ENCODE results near the gene NUDT17. TPM values are rescaled to one million over a fixed set of nuclear protein-coding genes. Genes with fewer than 3 reads are reported as not detected.

NUDT17 gene
- polyA plus RNA-seq, 1 donor from 2014 or later: 5.4 TPM

DNA sequence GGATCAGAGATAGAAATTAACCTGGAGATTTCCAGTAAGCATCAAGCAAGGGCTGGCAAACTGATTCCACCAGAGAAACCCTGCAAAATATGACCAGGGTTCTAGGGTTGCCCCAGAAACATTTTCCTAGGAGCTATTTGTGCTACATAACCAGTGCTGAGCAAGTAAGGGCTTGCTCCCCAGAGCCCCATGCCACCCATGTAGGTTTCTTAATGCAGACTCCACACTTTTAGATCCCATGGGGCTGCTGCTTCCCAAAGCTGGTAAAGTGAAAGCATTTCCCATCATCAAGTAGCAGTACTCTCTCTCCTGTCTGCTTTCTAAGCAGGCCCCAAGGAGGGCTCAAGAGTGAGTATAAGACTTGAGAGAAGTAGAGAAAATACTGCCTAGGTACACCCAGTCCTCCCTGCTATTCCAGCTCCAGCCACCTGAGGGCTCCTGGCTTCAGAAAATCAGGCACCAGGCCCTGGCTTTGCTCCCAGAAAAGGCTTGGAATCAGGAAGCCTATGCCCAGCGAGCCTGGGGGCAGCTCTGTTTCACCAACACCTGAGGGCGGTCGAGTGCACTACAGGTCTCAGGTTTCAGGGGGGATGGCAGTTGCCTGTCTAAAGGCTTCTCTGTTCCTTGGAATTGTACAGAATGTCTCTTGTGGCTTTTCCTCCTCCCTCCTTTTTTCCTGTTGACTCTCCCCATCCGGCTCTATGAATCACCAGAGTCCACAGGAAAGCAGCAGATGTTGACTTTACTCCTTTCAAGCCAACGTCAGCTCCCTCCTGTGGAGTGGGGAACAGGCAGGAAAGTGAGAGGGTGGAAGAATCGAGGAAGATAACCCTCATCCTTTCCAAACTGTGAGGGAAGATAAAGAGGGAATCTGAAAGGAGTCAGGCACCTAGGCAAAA is 46.4 kb downstream of the NUDT17 start:
- no peak overlapping the region for H2AFZ ChIP-seq (ENCODE audit: low read depth, low read length)
- TF ChIP-seq EP300 (conservative IDR thresholded peaks at IDR 0.05; ENCODE audit: poor library complexity, severe bottlenecking) (no peak), EZH2 (IDR thresholded peaks at IDR 0.05; ENCODE audit: borderline replicate concordance, insufficient read depth, low read length, poor library complexity, severe bottlenecking) (no peak), MXI1 (conservative IDR thresholded peaks at IDR 0.05; ENCODE audit: poor library complexity, severe bottlenecking) (no peak), REST (IDR thresholded peaks at IDR 0.05; ENCODE audit: borderline replicate concordance) (no peak), CTCF (IDR thresholded peaks at IDR 0.05; ENCODE audit: poor library complexity, severe bottlenecking) (peak; percentile 97), RAD21 (conservative IDR thresholded peaks at IDR 0.05) (peak; percentile 91), SMC3 (conservative IDR thresholded peaks at IDR 0.05; ENCODE audit: poor library complexity) (peak; percentile 95), TAF1 (IDR thresholded peaks at IDR 0.05; ENCODE audit: low read depth) (no peak), POLR2AphosphoS5 (IDR thresholded peaks at IDR 0.05) (no peak)
- no peaks in the 10 kb centered on the region for H3K9me2 ChIP-seq (ENCODE audit: insufficient read depth, low read length)
- no peak overlapping the region for H3K9ac ChIP-seq (ENCODE audit: low read length)
- no peaks in the 10 kb centered on the region for H3K36me3 ChIP-seq (ENCODE audit: insufficient read depth, low read length)
- H3K27ac ChIP-seq (ENCODE audit: low read length): no peak overlapping the region
- H3K9me3 ChIP-seq (ENCODE audit: low read length): no peaks in the 10 kb centered on the region
- no peaks in the 10 kb centered on the region for H4K20me1 ChIP-seq (ENCODE audit: insufficient read depth)
- no peak overlapping the region for H3K4me2 ChIP-seq (ENCODE audit: low read length)
- no peaks in the 10 kb centered on the region for H3K79me2 ChIP-seq (replicated peaks; ENCODE audit: insufficient read depth, low read length)
- H3K27me3 ChIP-seq (ENCODE audit: insufficient read depth, low read depth, low read length): no peaks in the 10 kb centered on the region
- H3F3A ChIP-seq (ENCODE audit: insufficient read depth, low read length, poor library complexity, severe bottlenecking): no peaks in the 10 kb centered on the region
- H3K4me3 ChIP-seq (ENCODE audit: low read length): no peak overlapping the region

DNA sequence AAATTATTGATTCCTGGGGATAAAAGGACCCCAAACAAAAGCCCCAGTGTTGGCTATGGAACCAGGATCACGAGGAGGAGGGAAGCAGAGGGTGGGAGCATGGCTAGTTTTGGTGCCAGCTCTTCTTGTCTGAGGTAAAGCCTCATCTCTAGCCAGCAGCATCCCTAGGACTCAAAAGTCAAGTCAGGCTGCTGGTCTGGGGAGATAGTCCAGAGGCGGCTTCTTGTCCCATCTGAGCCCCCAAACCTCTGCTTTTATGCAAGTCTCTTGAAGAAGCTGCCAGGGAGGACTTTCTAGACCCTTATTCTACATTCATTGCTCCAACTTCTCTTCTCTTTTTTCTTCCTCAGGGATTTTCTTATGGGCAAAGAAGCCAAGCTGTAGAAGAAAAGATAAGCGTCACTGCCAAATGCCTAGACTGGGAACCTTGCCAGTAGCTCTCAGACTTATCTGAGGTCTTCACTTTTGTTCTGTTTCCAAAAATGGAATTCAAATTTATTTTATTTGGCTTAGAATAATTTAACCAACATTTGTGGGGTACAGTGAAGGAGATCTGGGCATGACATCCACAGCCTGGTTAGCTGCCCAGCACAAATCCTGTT is 47.2 kb downstream of the NUDT17 start:
- no peak overlapping the region for H3K4me2 ChIP-seq (ENCODE audit: low read length)
- TF ChIP-seq CTCF (IDR thresholded peaks at IDR 0.05; ENCODE audit: poor library complexity, severe bottlenecking): no peak
- TF ChIP-seq SMC3 (conservative IDR thresholded peaks at IDR 0.05; ENCODE audit: poor library complexity): no peak
- no peak for TF ChIP-seq POLR2AphosphoS5 (IDR thresholded peaks at IDR 0.05)
- no peak for TF ChIP-seq RAD21 (conservative IDR thresholded peaks at IDR 0.05)
- no peak for TF ChIP-seq EZH2 (IDR thresholded peaks at IDR 0.05; ENCODE audit: borderline replicate concordance, insufficient read depth, low read length, poor library complexity, severe bottlenecking)
- TF ChIP-seq TAF1 (IDR thresholded peaks at IDR 0.05; ENCODE audit: low read depth): no peak
- TF ChIP-seq MXI1 (conservative IDR thresholded peaks at IDR 0.05; ENCODE audit: poor library complexity, severe bottlenecking): no peak
- no peak for TF ChIP-seq EP300 (conservative IDR thresholded peaks at IDR 0.05; ENCODE audit: poor library complexity, severe bottlenecking)
- TF ChIP-seq REST (IDR thresholded peaks at IDR 0.05; ENCODE audit: borderline replicate concordance): no peak
- H3K36me3 ChIP-seq (ENCODE audit: insufficient read depth, low read length): no peaks in the 10 kb centered on the region
- no peak overlapping the region for H3K4me3 ChIP-seq (ENCODE audit: low read length)
- H3F3A ChIP-seq (ENCODE audit: insufficient read depth, low read length, poor library complexity, severe bottlenecking): no peaks in the 10 kb centered on the region
- H3K9me3 ChIP-seq (ENCODE audit: low read length): no peaks in the 10 kb centered on the region
- no peaks in the 10 kb centered on the region for H4K20me1 ChIP-seq (ENCODE audit: insufficient read depth)
- no peak overlapping the region for H3K27ac ChIP-seq (ENCODE audit: low read length)
- no peaks in the 10 kb centered on the region for H3K79me2 ChIP-seq (replicated peaks; ENCODE audit: insufficient read depth, low read length)
- no peaks in the 10 kb centered on the region for H3K9me2 ChIP-seq (ENCODE audit: insufficient read depth, low read length)
- no peak overlapping the region for H3K9ac ChIP-seq (ENCODE audit: low read length)
- no peak overlapping the region for H2AFZ ChIP-seq (ENCODE audit: low read depth, low read length)
- no peaks in the 10 kb centered on the region for H3K27me3 ChIP-seq (ENCODE audit: insufficient read depth, low read depth, low read length)

Measured in neural cell (in vitro differentiated cells).